SK-N-SH (cell line): Measurements from ENCODE around the gene GHDC. TPM values are rescaled to one million over a fixed set of nuclear protein-coding genes. Genes with fewer than 3 reads are reported as not detected.

Source experiments
- CTCF ChIA-PET: fragments of 300-600, 350-600 bp; formaldehyde crosslinking; extraction: SDS; loops from one replicate; lab custom pipeline; 2021; lab: Yijun Ruan, JAX
- POLR2A ChIA-PET: fragments of 350-600 bp; sonication (Branson Sonifier 250); formaldehyde crosslinking; extraction: SDS; loops from one replicate; lab custom pipeline; 2020; ENCODE audit warnings: antibody characterized with exemption, inconsistent platforms; lab: Yijun Ruan, JAX
- DNase-seq: peaks from one replicate; pipeline ENCODE4 v3.0.0; 2012
- H2AFZ ChIP-seq: fragments of 200-600 bp; sonication (generic); 2 replicates; pipeline ENCODE4 v1.8.1; 2016; ENCODE audit warnings: antibody characterized with exemption, mild to moderate bottlenecking, low read depth
- H3F3A ChIP-seq: fragments of 200-600 bp; sonication (generic); replicated peaks from 2 replicates; pipeline ENCODE3; 2016; ENCODE audit warnings: antibody characterized with exemption, mild to moderate bottlenecking; ENCODE audit not compliant: insufficient read depth
- H3K27ac ChIP-seq, 2 experiments: fragments of 200-500 bp in 1 of 2; fragments of 200-600 bp in 1 of 2; sonication (Bioruptor generic) in 1 of 2; sonication (generic), shearing (Covaris generic) in 1 of 2; 2 replicates each; pipeline versions ENCODE4 v1.5.1 to v1.6.1; 2014 to 2016; ENCODE audit warnings: low read depth in 2 of 2, inconsistent platforms in 1 of 2, low read length in 1 of 2, mild to moderate bottlenecking in 1 of 2, mixed read lengths in 1 of 2
- H3K27me3 ChIP-seq: fragments of 200-600 bp; sonication (generic), shearing (Covaris generic); 2 replicates; pipeline ENCODE4 v1.6.1; 2016; ENCODE audit warnings: mixed run types; ENCODE audit not compliant: insufficient read depth
- H3K36me3 ChIP-seq, 2 experiments: fragments of 200-500 bp in 1 of 2; fragments of 200-600 bp in 1 of 2; sonication (Bioruptor generic) in 1 of 2; sonication (generic) in 1 of 2; replicated peaks in 1 of 2; 2 replicates each; pipeline versions ENCODE3 to v1.5.1; 2014 to 2016; ENCODE audit warnings: low read length in 1 of 2, mild to moderate bottlenecking in 1 of 2; ENCODE audit not compliant: insufficient read depth in 2 of 2, control insufficient read depth in 1 of 2
- H3K4me1 ChIP-seq, 2 experiments: fragments of 200-500 bp in 1 of 2; fragments of 200-600 bp in 1 of 2; sonication (Bioruptor generic) in 1 of 2; sonication (generic), shearing (Covaris generic) in 1 of 2; 2 replicates each; pipeline versions ENCODE4 v1.5.1 to v1.6.1; 2014 to 2016; ENCODE audit warnings: low read depth in 1 of 2, low read length in 1 of 2, mixed run types in 1 of 2; ENCODE audit not compliant: insufficient read depth in 2 of 2, control insufficient read depth in 1 of 2
- H3K4me2 ChIP-seq: fragments of 200-600 bp; sonication (generic), shearing (Covaris generic); 2 replicates; pipeline ENCODE4 v1.6.1; 2017; ENCODE audit warnings: mixed run types
- H3K4me3 ChIP-seq, 2 experiments: fragments of 200-500 bp in 1 of 2; fragments of 200-600 bp in 1 of 2; sonication (Bioruptor generic) in 1 of 2; sonication (generic), shearing (Covaris generic) in 1 of 2; 2 replicates each; pipeline versions ENCODE4 v1.5.1 to v1.8.1; 2014 to 2016; ENCODE audit warnings: low read depth in 2 of 2, inconsistent platforms in 1 of 2, low read length in 1 of 2, mild to moderate bottlenecking in 1 of 2, mixed read lengths in 1 of 2, moderate library complexity in 1 of 2
- H3K79me2 ChIP-seq: fragments of 200-600 bp; sonication (generic); 2 replicates; pipeline ENCODE4 v1.8.1; 2017; ENCODE audit warnings: mild to moderate bottlenecking; ENCODE audit not compliant: insufficient read depth
- H3K9ac ChIP-seq: fragments of 200-600 bp; sonication (generic); 2 replicates; pipeline ENCODE4 v1.6.1; 2017; ENCODE audit warnings: mixed run types
- H3K9me2 ChIP-seq: fragments of 200-600 bp; sonication (generic); 2 replicates; pipeline ENCODE4 v1.6.1; 2017; ENCODE audit warnings: mixed run types
- H3K9me3 ChIP-seq: fragments of 200-600 bp; sonication (generic); 2 replicates; pipeline ENCODE4 v1.6.1; 2017; ENCODE audit warnings: mixed run types, mild to moderate bottlenecking, moderate library complexity
- H4K20me1 ChIP-seq: fragments of 200-600 bp; sonication (generic); 2 replicates; pipeline ENCODE4 v1.6.1; 2017; ENCODE audit warnings: mild to moderate bottlenecking, mixed run types; ENCODE audit not compliant: insufficient read depth
- ELF1 ChIP-seq: IDR thresholded peaks from 2 replicates; pipeline ENCODE4 v1.4.0; 2012
- FOXJ3 ChIP-seq: sonication (generic); formaldehyde crosslinking; IDR thresholded peaks from 2 replicates; pipeline ENCODE4 v1.5.1; 2020; ENCODE audit warnings: mild to moderate bottlenecking, missing genetic modification reagents
- FOXM1 ChIP-seq: IDR thresholded peaks from 2 replicates; pipeline ENCODE4 v1.4.0; 2012; ENCODE audit warnings: low read depth, mild to moderate bottlenecking
- MEF2A ChIP-seq: IDR thresholded peaks from 2 replicates; pipeline ENCODE4 v1.4.0; 2012; ENCODE audit warnings: low read depth, borderline replicate concordance
- PBX3 ChIP-seq: IDR thresholded peaks from 2 replicates; pipeline ENCODE4; 2012
- POLR2AphosphoS5 ChIP-seq: IDR thresholded peaks from 2 replicates; pipeline ENCODE4 v1.6.1; 2012; ENCODE audit warnings: low read depth, low read length
- RAD21 ChIP-seq: IDR thresholded peaks from 2 replicates; pipeline ENCODE4 v1.6.1; 2012; ENCODE audit warnings: mild to moderate bottlenecking, low read length
- RCOR1 ChIP-seq: fragments of 150-350 bp; IDR thresholded peaks from 2 replicates; pipeline ENCODE4 v1.6.1; 2017; ENCODE audit warnings: antibody characterized with exemption, low read length
- RXRA ChIP-seq: IDR thresholded peaks from 2 replicates; pipeline ENCODE4 v1.4.0; 2012; ENCODE audit warnings: low read depth, mild to moderate bottlenecking, borderline replicate concordance
- TCF12 ChIP-seq: IDR thresholded peaks from 2 replicates; pipeline ENCODE4 v1.4.0; 2012
- USF1 ChIP-seq: IDR thresholded peaks from 2 replicates; pipeline ENCODE4 v1.4.0; 2012; ENCODE audit warnings: low read depth, borderline replicate concordance
- WGBS: methylation state at CpG from one replicate; pipeline ENCODE4 v1.1.6; 2017; ENCODE audit warnings: low lambda C conversion rate; 5-methylcytosine and 5-hydroxymethylcytosine counted together
- polyA plus RNA-seq, 3 experiments: library from polyadenylated mRNA; depleted of rRNA; stranded (reverse); fragments of >200 nt; gene quantifications; 2 replicates each; pipeline ENCODE4 v1.2.3, GENCODE V29; 2012

Gene GHDC
- polyA plus RNA-seq, 1 of the 3 experiments (the other 2 are of a cell fraction), result 15.8 TPM

DNA sequence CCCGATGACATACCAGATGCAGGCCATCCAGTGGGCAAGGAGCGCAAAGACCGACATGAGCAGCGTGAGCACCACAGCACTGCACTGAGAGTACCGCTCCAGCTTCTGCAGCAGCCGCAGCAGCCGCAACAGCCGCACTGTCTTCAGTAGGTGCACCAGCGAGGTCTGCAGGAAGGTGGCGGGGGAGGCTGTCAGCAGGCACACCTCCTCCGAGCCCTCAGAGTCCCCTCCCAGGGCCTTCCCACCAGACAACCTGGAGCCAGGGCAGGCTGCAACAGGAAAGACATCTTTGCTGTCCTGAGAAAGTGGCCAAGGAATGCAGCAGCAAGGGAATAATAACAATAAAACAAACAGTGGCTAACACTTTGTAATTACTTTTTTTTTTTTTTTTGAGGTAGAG, 22.5 kb downstream of the GHDC start:
- WGBS, result no CpG with 5 or more reads among the region's 11 CpGs
- no peak for DNase-seq
- Histone ChIP-seq H3K9me2 (no peaks in the 10 kb centered on the region), H3K36me3 (no peaks in the 10 kb centered on the region), H3K4me3 (no peak overlapping the region), H3K27ac (no peak overlapping the region), H3K9me3 (no peaks in the 10 kb centered on the region), H3K4me2 (no peak overlapping the region), H3K79me2 (no peaks in the 10 kb centered on the region), H2AFZ (no peak overlapping the region), H3K9ac (no peak overlapping the region), H3K4me1 (no peaks in the 10 kb centered on the region), H4K20me1 (no peaks in the 10 kb centered on the region), H3K27me3 (no peaks in the 10 kb centered on the region), H3F3A (no peaks in the 10 kb centered on the region)
- ChIA-PET POLR2A (no interaction called here), CTCF (interaction anchor here (0.8 kb wide), 1 partner anchor 10 kb away, joined by 3 read pairs; no protein-coding TSS in a partner anchor)
- TF ChIP-seq TCF12 (no peak), USF1 (no peak), PBX3 (no peak), FOXJ3 (no peak), MEF2A (no peak), ELF1 (no peak), RXRA (no peak), RCOR1 (no peak), POLR2AphosphoS5 (no peak), RAD21 (no peak)

- ChIA-PET POLR2A (no interaction called here), CTCF (interaction anchor here (1.0 kb wide), 1 partner anchor 13 kb away, joined by 3 read pairs; no protein-coding TSS in a partner anchor)
- TF ChIP-seq FOXM1, result no peak
- TF ChIP-seq PBX3, result no peak
- no peak overlapping the region for H3K27ac ChIP-seq
- H4K20me1 ChIP-seq, result no peaks in the 10 kb centered on the region
- no peaks in the 10 kb centered on the region for H3K4me1 ChIP-seq
- H3K9ac ChIP-seq, result no peak overlapping the region
- no peaks in the 10 kb centered on the region for H3K79me2 ChIP-seq
- no peaks in the 10 kb centered on the region for H3F3A ChIP-seq
- 92% methylated on average over 29 of the region's 29 CpGs for WGBS
- H3K4me3 ChIP-seq, result no peak overlapping the region
- no peak overlapping the region for H3K4me2 ChIP-seq
- DNase-seq, result no peak
- H3K9me3 ChIP-seq, result no peaks in the 10 kb centered on the region
- no peaks in the 10 kb centered on the region for H3K27me3 ChIP-seq
- H2AFZ ChIP-seq, result no peak overlapping the region
- H3K9me2 ChIP-seq, result no peaks in the 10 kb centered on the region
- H3K36me3 ChIP-seq, result no peaks in the 10 kb centered on the region
These were observed 24.9 kb downstream of the GHDC start for GRCh38 chr17:42169351-42169750.
